Liver (tissue), 3 donors: Measurements from ENCODE around the gene WNT3A.

ENCODE experiments used
- FOXA1 ChIP-seq: IDR thresholded peaks from 2 replicates; pipeline ENCODE4 v1.6.1; 2016; ENCODE audit warnings: antibody characterized with exemption
- GABPA ChIP-seq, 2 donors: IDR thresholded peaks in 1 of 2; conservative IDR thresholded peaks in 1 of 2; 2 replicates each; pipeline ENCODE4 v1.6.1; 2016; ENCODE audit warnings: antibody characterized with exemption in 2 of 2, mild to moderate bottlenecking in 1 of 2, moderate library complexity in 1 of 2
- HNF4A ChIP-seq, 2 donors: conservative IDR thresholded peaks; 2 replicates each; pipeline ENCODE4 v1.6.1; 2016; ENCODE audit warnings: antibody characterized with exemption in 2 of 2, mild to moderate bottlenecking in 2 of 2
- RXRA ChIP-seq, 2 donors: IDR thresholded peaks; 2 replicates each; pipeline ENCODE4 v1.6.1; 2017 to 2018; ENCODE audit warnings: antibody characterized with exemption in 2 of 2, mild to moderate bottlenecking in 1 of 2
- TAF1 ChIP-seq: conservative IDR thresholded peaks from 2 replicates; pipeline ENCODE4 v1.6.1; 2016; ENCODE audit warnings: antibody characterized with exemption, mild to moderate bottlenecking
- TF ChIP-seq, protein P1 (sequence below): fragments of 150-350 bp; IDR thresholded peaks from 2 replicates; pipeline ENCODE4 v1.5.1; 2017; ENCODE audit warnings: improper control_type of control experiment, low read depth, low read length; ENCODE audit not compliant: missing input control
- TF ChIP-seq, protein P2 (sequence below): IDR thresholded peaks from 2 replicates; pipeline ENCODE4 v1.6.1; 2016; ENCODE audit warnings: antibody characterized with exemption, mild to moderate bottlenecking
- TF ChIP-seq, protein P3 (sequence below): IDR thresholded peaks from 2 replicates; pipeline ENCODE4 v1.6.1; 2016; ENCODE audit warnings: antibody characterized with exemption
- TF ChIP-seq, protein P4 (sequence below): IDR thresholded peaks from 2 replicates; pipeline ENCODE4 v1.6.1; 2016; ENCODE audit warnings: antibody characterized with exemption
- donor health status: healthy.
- donor health status: healthy.

DNA sequence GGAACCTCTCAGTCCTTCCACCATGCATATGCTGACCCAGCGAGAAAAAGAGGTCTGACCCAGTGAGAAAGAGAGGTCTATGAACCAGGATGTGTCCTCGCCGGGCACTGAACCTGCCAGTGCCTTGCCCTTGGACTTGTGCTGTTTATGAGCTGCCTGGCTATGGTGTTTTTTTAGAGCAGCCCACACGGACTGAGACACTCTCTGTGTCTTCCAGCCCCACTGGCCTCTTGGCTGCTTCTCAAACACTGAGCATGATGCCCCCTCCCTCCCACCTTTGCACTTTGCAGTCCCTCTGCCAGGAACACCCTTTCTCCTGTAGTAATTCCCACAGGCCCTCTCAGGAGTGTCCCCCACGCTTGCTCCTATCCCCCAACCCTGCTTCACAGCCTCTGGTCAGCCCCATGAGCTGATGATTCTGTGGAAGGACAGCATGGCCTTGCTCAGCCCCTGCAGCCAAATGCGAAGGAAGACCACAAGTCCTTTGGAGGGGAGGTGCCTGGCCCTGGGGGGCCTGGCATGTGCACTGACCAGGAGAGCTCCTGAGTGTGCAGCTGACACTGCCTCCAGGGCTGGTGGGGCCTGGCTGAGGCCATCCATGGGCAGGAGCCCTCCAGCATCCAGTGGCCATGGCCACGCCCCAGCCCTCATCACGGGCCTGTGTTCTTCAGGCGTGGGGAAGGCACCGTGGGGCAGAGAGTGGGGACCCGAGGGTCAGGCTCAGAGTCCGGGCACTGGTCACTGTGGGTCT lies 23.8 kb downstream of the WNT3A start:
- TF ChIP-seq, protein P1, sequence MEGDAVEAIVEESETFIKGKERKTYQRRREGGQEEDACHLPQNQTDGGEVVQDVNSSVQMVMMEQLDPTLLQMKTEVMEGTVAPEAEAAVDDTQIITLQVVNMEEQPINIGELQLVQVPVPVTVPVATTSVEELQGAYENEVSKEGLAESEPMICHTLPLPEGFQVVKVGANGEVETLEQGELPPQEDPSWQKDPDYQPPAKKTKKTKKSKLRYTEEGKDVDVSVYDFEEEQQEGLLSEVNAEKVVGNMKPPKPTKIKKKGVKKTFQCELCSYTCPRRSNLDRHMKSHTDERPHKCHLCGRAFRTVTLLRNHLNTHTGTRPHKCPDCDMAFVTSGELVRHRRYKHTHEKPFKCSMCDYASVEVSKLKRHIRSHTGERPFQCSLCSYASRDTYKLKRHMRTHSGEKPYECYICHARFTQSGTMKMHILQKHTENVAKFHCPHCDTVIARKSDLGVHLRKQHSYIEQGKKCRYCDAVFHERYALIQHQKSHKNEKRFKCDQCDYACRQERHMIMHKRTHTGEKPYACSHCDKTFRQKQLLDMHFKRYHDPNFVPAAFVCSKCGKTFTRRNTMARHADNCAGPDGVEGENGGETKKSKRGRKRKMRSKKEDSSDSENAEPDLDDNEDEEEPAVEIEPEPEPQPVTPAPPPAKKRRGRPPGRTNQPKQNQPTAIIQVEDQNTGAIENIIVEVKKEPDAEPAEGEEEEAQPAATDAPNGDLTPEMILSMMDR: no peak
- TF ChIP-seq, protein P2, sequence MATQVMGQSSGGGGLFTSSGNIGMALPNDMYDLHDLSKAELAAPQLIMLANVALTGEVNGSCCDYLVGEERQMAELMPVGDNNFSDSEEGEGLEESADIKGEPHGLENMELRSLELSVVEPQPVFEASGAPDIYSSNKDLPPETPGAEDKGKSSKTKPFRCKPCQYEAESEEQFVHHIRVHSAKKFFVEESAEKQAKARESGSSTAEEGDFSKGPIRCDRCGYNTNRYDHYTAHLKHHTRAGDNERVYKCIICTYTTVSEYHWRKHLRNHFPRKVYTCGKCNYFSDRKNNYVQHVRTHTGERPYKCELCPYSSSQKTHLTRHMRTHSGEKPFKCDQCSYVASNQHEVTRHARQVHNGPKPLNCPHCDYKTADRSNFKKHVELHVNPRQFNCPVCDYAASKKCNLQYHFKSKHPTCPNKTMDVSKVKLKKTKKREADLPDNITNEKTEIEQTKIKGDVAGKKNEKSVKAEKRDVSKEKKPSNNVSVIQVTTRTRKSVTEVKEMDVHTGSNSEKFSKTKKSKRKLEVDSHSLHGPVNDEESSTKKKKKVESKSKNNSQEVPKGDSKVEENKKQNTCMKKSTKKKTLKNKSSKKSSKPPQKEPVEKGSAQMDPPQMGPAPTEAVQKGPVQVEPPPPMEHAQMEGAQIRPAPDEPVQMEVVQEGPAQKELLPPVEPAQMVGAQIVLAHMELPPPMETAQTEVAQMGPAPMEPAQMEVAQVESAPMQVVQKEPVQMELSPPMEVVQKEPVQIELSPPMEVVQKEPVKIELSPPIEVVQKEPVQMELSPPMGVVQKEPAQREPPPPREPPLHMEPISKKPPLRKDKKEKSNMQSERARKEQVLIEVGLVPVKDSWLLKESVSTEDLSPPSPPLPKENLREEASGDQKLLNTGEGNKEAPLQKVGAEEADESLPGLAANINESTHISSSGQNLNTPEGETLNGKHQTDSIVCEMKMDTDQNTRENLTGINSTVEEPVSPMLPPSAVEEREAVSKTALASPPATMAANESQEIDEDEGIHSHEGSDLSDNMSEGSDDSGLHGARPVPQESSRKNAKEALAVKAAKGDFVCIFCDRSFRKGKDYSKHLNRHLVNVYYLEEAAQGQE: no peak
- TF ChIP-seq RXRA (IDR thresholded peaks at IDR 0.05) (no peak), GABPA (IDR thresholded peaks at IDR 0.05 in 1 of 2, conservative IDR thresholded peaks at IDR 0.05 in 1 of 2) (no peak), TAF1 (no peak), FOXA1 (no peak), HNF4A (conservative IDR thresholded peaks at IDR 0.05) (no peak)
- TF ChIP-seq, protein P3, sequence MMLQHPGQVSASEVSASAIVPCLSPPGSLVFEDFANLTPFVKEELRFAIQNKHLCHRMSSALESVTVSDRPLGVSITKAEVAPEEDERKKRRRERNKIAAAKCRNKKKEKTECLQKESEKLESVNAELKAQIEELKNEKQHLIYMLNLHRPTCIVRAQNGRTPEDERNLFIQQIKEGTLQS: no peak
- TF ChIP-seq, protein P4, sequence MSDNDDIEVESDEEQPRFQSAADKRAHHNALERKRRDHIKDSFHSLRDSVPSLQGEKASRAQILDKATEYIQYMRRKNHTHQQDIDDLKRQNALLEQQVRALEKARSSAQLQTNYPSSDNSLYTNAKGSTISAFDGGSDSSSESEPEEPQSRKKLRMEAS: no peak
